Measurements from ENCODE around the gene NINJ2.
"Not testable (repeated sequence)": the region's sequence is repeated elsewhere in the genome, so short reads cannot be mapped to it uniquely, and the experiment has no call there.

Gene NINJ2

GRCh38 chr12:643475-644302 lies 19.6 kb downstream of the NINJ2 start:
- Histone ChIP-seq H3K4me2 (ENCODE audit: low read length) (peak overlapping the region; percentile 87), H3K27me3 (ENCODE audit: low read depth, low read length) (no peaks in the 10 kb centered on the region), H3K79me2 (ENCODE audit: low read length) (no peaks in the 10 kb centered on the region), H3K4me3 (ENCODE audit: low read length) (peak overlapping the region; percentile 78), H3K36me3 (replicated peaks; ENCODE audit: low read depth, low read length) (peaks cover 14% of the 10 kb centered on the region), H3K9ac (ENCODE audit: low read length) (peak overlapping the region; percentile 93), H3K9me3 (ENCODE audit: insufficient read depth, low read length) (no peaks in the 10 kb centered on the region), H3K4me1 (ENCODE audit: low read length) (peaks cover 25% of the 10 kb centered on the region), H4K20me1 (ENCODE audit: insufficient read depth, low read length) (no peaks in the 10 kb centered on the region), H2AFZ (ENCODE audit: low read depth, low read length) (no peak overlapping the region; the same call in 1 of the 2 replicates), H3K27ac (ENCODE audit: low read length) (peak overlapping the region; percentile 78)
- TF ChIP-seq EZH2phosphoT487 (IDR thresholded peaks at IDR 0.05; ENCODE audit: low read depth), result no peak
- TF ChIP-seq CTCF (IDR thresholded peaks at IDR 0.05; ENCODE audit: low read depth, low read length), result no peak

GRCh38 chr12:642633-643474 lies 20.4 kb downstream of the NINJ2 start:
- H4K20me1 ChIP-seq (ENCODE audit: insufficient read depth, low read length), result no peaks in the 10 kb centered on the region
- peaks cover 14% of the 10 kb centered on the region for H3K36me3 ChIP-seq (replicated peaks; ENCODE audit: low read depth, low read length)
- H2AFZ ChIP-seq (ENCODE audit: low read depth, low read length), result peak overlapping the region; percentile 26; the same call in 1 of the 2 replicates
- peak overlapping the region; percentile 78 for H3K4me3 ChIP-seq (ENCODE audit: low read length)
- H3K9me3 ChIP-seq (ENCODE audit: insufficient read depth, low read length), result no peaks in the 10 kb centered on the region
- peak overlapping the region; percentile 78 for H3K27ac ChIP-seq (ENCODE audit: low read length)
- no peak for TF ChIP-seq EZH2phosphoT487 (IDR thresholded peaks at IDR 0.05; ENCODE audit: low read depth)
- peak; percentile 20; the same call in 1 of the 2 replicates for TF ChIP-seq CTCF (IDR thresholded peaks at IDR 0.05; ENCODE audit: low read depth, low read length)
- H3K27me3 ChIP-seq (ENCODE audit: low read depth, low read length), result no peaks in the 10 kb centered on the region
- H3K4me2 ChIP-seq (ENCODE audit: low read length), result peak overlapping the region; percentile 87
- H3K79me2 ChIP-seq (ENCODE audit: low read length), result no peaks in the 10 kb centered on the region
- peaks cover 25% of the 10 kb centered on the region for H3K4me1 ChIP-seq (ENCODE audit: low read length)
- peak overlapping the region; percentile 93 for H3K9ac ChIP-seq (ENCODE audit: low read length)

GRCh38 chr12:641321-641720 lies 21.9 kb downstream of the NINJ2 start:
- H3K4me2 ChIP-seq (ENCODE audit: low read length); H3K79me2 ChIP-seq (ENCODE audit: low read length); H3K9ac ChIP-seq (ENCODE audit: low read length); H2AFZ ChIP-seq (ENCODE audit: low read depth, low read length); H3K27me3 ChIP-seq (ENCODE audit: low read depth, low read length); H3K4me3 ChIP-seq (ENCODE audit: low read length); H3K9me3 ChIP-seq (ENCODE audit: insufficient read depth, low read length); H4K20me1 ChIP-seq (ENCODE audit: insufficient read depth, low read length); H3K27ac ChIP-seq (ENCODE audit: low read length): not testable (repeated sequence)
- H3K36me3 ChIP-seq (replicated peaks; ENCODE audit: low read depth, low read length), result peaks cover 11% of the 10 kb centered on the region
- peaks cover 26% of the 10 kb centered on the region for H3K4me1 ChIP-seq (ENCODE audit: low read length)

DNA sequence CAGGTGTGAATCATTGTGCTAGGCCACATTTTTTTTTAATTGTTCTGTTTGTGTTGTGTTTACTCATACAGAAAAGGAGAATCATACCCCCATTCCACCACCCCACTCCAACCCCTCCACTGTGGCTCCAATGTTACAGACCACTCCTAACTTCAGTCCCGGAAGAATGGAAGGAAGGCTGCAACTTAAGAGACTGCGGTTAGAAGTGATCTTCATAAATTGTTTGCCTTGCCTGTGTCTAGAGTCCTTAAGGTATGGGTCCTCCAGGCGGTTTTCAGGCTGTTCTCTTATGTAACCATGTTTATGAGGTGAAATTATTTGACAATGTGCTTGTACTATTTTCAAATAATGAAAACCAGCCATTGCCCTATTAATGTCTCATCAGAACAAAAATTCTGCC lies 22.5 kb downstream of the NINJ2 start:
- Histone ChIP-seq H3K79me2 (ENCODE audit: low read length) (no peaks in the 10 kb centered on the region), H3K9me3 (ENCODE audit: insufficient read depth, low read length) (no peaks in the 10 kb centered on the region), H3K36me3 (replicated peaks; ENCODE audit: low read depth, low read length) (peaks cover 6% of the 10 kb centered on the region), H3K27ac (ENCODE audit: low read length) (no peak overlapping the region), H3K4me3 (ENCODE audit: low read length) (no peak overlapping the region), H4K20me1 (ENCODE audit: insufficient read depth, low read length) (no peaks in the 10 kb centered on the region), H3K4me2 (ENCODE audit: low read length) (no peak overlapping the region), H3K9ac (ENCODE audit: low read length) (no peak overlapping the region), H3K27me3 (ENCODE audit: low read depth, low read length) (no peaks in the 10 kb centered on the region), H2AFZ (ENCODE audit: low read depth, low read length) (no peak overlapping the region), H3K4me1 (ENCODE audit: low read length) (peaks cover 26% of the 10 kb centered on the region)
- TF ChIP-seq CTCF (IDR thresholded peaks at IDR 0.05; ENCODE audit: low read depth, low read length) (no peak), EZH2phosphoT487 (IDR thresholded peaks at IDR 0.05; ENCODE audit: low read depth) (no peak)

Measured in OCI-LY3 (cell line).